Measurements from ENCODE around the gene THSD7B.

The THSD7B gene

DNA sequence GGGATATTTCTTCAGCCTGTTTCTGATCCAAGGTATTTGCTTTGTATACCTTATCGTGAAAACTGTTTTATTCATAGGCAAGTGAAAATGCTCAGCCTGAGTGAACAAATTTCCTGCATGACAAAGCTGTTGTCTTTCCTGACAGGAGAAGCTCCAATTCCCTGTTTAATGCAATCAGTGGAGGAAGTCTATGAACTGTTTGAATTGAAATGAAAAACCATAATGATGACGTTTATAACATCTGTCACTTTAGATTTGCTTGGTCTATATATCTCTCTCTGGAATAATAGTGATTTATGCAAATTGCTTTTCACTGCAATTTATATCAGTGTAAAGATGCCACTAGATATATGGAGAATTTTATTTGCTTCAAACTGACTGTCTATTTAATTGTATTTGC is 959.6 kb downstream of the THSD7B start:
- no peak for DNase-seq
